ENCODE results near the gene ST8SIA6. TPM values are rescaled to one million over a fixed set of nuclear protein-coding genes. Genes with fewer than 3 reads are reported as not detected.

Gene ST8SIA6
- total and polyA plus RNA-seq, 2 of the 8 experiments (the other 6 are each of a cell fraction or from before 2014, with no cell fraction given) = 0.70 to 1.1 TPM

GRCh38 chr10:17316488-17317170, 137.8 kb downstream of the ST8SIA6 start (continued):
- no peak for TF ChIP-seq BRCA1 (IDR thresholded peaks at IDR 0.05; ENCODE audit: low read depth, low read length)
- no peak for TF ChIP-seq GABPA (IDR thresholded peaks at IDR 0.05; ENCODE audit: borderline replicate concordance, insufficient read depth, low read length)
- no peak for TF ChIP-seq USF2 (IDR thresholded peaks at IDR 0.05; ENCODE audit: low read length)

Measured in H1 (cell line).